K562 (cell line): ENCODE data around the gene DISC1. TPM values are rescaled to one million over a fixed set of nuclear protein-coding genes. Genes with fewer than 3 reads are reported as not detected.
A peak's percentile ranks its signal among the peaks of the same experiment; 100 is the strongest.

Experiments used
- E4F1 ChIP-seq: fragments of 250-450 bp; sonication (Bioruptor Pico); IDR thresholded peaks from 2 replicates; pipeline ENCODE4 v1.5.0; 2021; ENCODE audit warnings: mild to moderate bottlenecking, borderline replicate concordance
- EGR1 ChIP-seq: fragments of 450-650 bp; conservative IDR thresholded peaks from 2 replicates; pipeline ENCODE4 v1.6.1; 2017; ENCODE audit warnings: mild to moderate bottlenecking
- ETV1 ChIP-seq: fragments of 450-650 bp; conservative IDR thresholded peaks from 2 replicates; pipeline ENCODE4 v1.6.1; 2016; ENCODE audit warnings: missing genetic modification characterization, control low read depth, low read depth, missing compliant biosample characterization
- EWSR1 ChIP-seq: fragments of 450-650 bp; IDR thresholded peaks from 2 replicates; pipeline ENCODE4 v1.6.1; 2018; ENCODE audit warnings: borderline replicate concordance, mild to moderate bottlenecking, low read depth, moderate library complexity; ENCODE audit not compliant: partially characterized antibody
- HDAC1 ChIP-seq, 2 experiments: fragments of 450-650 bp; IDR thresholded peaks; 2 replicates each; pipeline ENCODE4 v1.6.1; 2016 to 2017; ENCODE audit warnings: inconsistent platforms in 1 of 2, mild to moderate bottlenecking in 1 of 2, moderate library complexity in 1 of 2
- MAFF ChIP-seq: IDR thresholded peaks from 2 replicates; pipeline ENCODE4 v1.6.1; 2012; ENCODE audit warnings: low read length, improper control_type of control experiment
- MAFG ChIP-seq: fragments of 450-650 bp; conservative IDR thresholded peaks from 2 replicates; pipeline ENCODE4 v1.6.1; 2016; ENCODE audit warnings: missing genetic modification characterization, missing compliant biosample characterization
- NR3C1 ChIP-seq: sonication (generic); formaldehyde crosslinking; IDR thresholded peaks from 2 replicates; pipeline ENCODE4 v1.8.1; 2022; ENCODE audit warnings: missing genetic modification reagents
- NRF1 ChIP-seq, 2 experiments: fragments of 450-650 bp; IDR thresholded peaks in 1 of 2; conservative IDR thresholded peaks in 1 of 2; 2 replicates each; pipeline ENCODE4 v1.6.1; 2014; ENCODE audit warnings: mild to moderate bottlenecking in 2 of 2
- TCFL5 ChIP-seq: fragments of 250-450 bp; sonication (Bioruptor Pico); conservative IDR thresholded peaks from 2 replicates; pipeline ENCODE4 v1.6.1; 2021; ENCODE audit warnings: mild to moderate bottlenecking, moderate library complexity, matching md5 sums
- ZNF318 ChIP-seq, 2 experiments: fragments of 450-650 bp; IDR thresholded peaks; 2 replicates each; pipeline ENCODE4 v1.6.1; 2016; ENCODE audit warnings: mild to moderate bottlenecking in 2 of 2, borderline replicate concordance in 1 of 2, low read depth in 1 of 2, moderate library complexity in 1 of 2
- polyA plus RNA-seq, 8 experiments: library from polyadenylated mRNA; depleted of rRNA in 4 of 8; stranded (reverse) in 5 of 8; unstranded in 3 of 8; fragments of >200 nt; fragmentation: Nextera tagmentation in 2 of 8; fragmentation: Illumina TruSeq in 1 of 8; extraction: Ambion mirVana in 2 of 8; extraction: Trizol in 1 of 8; gene quantifications; 2 replicates each; pipeline versions ENCODE4 v1.2.1 to v1.2.3, GENCODE V29; 2011 to 2014; ENCODE audit warnings: inconsistent platforms in 1 of 8, missing spikeins in 1 of 8
- total RNA-seq, 7 experiments: library from RNA; depleted of rRNA in 6 of 7; stranded (reverse); fragments of >200 nt in 6 of 7; fragmentation: Illumina TruSeq in 2 of 7; extraction: Trizol in 2 of 7; gene quantifications; 2 replicates each; pipeline versions ENCODE4 v1.2.1 to v1.2.3, GENCODE V29; 2011 to 2021; ENCODE audit warnings: low replicate concordance in 1 of 7

Gene DISC1
- total and polyA plus RNA-seq, 9 of the 15 experiments (the other 6 are each of a cell fraction or from before 2014, with no cell fraction given) = 0.01 to 0.11 (median 0.08) TPM; not detected in 1

- TF ChIP-seq EGR1 (no peak), TCFL5 (CRISPR knock-in tag) (no peak), EWSR1 (no peak), NR3C1 (CRISPR knock-in tag) (no peak), MAFG (tag) (peak; percentile 83), HDAC1 (IDR thresholded peaks at IDR 0.05) (no peak), MAFF (peak; percentile 42), NRF1 (conservative IDR thresholded peaks at IDR 0.05 in 1 of 2, IDR thresholded peaks at IDR 0.05 in 1 of 2) (no peak), ZNF318 (IDR thresholded peaks at IDR 0.05; ENCODE audit: borderline replicate concordance in 1 of 2, low read depth in 1 of 2) (no peak), E4F1 (CRISPR knock-in tag) (no peak), ETV1 (tag) (peak; percentile 77)
Measured at GRCh38 chr1:231724876-231725647, 98.5 kb downstream of the DISC1 start (continued).
